Measurements from ENCODE around the gene FKRP.

FKRP gene

DNA sequence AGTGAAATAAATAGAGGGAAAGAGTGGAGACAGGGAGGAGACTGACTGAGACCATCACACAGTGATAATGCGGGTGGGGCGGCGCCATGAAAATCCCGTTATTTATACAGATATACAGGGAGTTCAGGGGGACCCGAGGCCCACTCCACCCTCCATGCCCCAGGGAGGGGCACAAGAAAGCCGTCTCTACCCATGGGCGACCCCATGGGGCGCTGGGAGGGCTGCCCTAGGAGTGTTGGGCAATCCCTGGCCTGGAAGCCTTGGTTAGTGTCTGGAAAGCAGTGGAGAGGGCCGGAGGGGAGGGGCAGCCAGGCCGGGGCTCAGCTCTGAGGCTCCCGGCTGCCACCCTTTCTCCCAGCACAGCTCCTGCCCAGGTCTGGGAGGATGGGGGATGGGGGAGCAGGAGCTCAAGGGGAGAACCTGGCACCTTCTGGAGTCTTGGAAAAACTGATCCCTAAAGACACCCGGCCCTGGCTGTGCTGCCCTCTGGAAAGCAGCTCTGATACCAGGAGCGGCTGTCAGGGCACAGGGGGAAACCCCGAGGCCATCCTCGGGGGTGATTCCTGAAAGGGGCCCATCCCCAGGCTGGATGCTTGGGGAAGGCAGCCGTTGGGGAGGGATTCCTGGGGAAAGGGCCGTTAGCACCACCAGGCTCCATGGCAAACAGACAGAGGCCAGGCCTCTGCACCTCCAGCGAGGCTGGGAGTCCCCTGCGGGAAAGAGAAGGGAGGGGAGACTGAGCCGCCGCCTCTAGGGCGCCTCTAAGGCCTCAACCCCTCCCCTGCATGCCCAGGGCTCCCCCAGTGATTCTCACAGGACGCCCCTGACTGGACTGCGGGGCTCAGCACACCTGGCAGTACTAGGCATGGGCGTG, 26.0 kb upstream of the FKRP start:
- DNase-seq: no peak

DNA sequence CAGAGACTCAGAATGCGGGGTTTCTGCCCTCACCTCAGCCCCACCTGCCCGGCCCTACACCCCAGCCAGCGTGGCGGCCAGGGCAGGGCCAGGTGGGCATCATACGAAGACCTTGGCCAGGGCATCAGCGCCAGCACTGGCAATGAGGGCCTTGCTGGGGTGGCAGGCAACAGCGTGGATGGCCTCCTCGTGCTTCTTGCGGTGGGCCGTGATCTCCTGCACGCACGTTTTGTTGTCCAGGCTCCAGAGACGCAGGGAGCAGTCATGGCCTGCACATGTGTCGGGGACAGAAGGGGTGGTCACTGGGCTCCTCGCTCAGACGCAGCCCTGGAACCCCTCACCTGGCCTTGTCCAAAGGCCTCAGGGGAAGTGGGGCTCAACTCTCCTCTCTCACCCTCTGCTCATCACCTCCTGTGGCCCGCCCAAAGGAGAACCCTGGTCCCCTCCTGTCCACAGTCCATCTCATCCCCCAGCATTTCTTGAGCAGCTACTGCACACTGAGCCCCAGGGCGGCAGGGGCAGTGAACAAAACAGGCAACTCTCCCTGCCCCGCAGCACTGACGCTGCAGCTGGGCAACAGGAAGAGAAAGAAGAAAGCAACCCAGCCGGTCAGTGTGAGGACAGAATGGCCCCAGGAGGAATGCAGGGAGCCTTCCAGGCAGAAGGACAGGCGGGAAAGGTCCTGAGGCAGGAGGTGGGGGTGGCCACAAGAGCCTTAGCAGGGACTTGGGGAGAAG, 25.2 kb upstream of the FKRP start:
- DNase-seq: no peak

DNA sequence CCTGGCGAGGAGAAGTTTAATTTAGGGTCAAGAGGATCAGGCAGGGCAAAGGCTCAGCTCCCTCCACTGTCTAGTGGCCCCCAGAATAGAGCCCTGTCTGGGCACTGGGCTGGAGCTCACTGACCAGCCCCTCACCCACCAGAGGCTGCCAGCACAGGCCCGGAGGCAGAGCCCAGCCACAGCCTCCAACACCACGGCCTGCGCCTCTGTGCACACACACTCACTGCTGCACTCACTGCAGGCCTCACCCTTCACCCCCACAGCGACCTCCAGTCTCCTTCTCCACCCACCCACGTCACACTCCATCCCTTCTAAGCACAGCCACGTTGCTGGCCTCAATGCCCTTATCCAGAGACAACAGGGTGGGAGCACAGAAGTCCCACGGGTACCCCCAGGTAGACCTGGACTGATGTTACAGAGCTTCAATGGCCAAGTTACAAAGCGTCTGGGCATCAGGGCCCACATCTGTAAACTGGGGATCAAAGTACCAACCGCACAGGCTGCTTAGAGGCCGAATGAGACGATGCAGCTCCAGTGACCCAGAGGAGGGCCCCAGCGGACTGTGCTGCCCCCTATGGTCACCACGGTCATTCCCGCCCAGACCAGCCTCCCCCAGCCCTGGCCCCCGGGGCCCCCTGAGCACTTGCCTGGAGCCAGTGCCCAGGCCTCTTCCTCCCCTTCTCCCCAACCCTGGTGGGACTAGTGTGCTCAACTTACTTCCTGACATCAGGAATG, 24.4 kb upstream of the FKRP start:
- no peak for DNase-seq

DNA sequence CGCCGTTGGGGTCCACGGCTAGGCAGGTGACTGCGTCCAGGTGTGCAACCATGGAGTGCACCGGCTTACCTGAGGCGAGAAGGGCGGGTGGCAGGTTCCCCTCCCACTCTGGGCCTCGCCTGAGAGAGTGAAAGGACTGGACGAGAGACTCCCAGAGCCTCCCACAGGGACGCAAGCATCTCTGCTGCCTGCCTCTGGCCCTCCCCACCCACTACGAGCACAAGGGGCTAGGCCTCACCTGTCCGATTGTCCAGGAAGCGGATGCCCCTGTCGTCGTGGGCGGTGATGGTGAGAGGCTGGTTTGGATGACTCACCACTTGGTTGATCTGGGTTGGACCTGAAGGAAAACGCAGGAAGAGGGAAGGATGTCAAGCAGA, 23.9 kb upstream of the FKRP start:
- no peak for DNase-seq

DNA sequence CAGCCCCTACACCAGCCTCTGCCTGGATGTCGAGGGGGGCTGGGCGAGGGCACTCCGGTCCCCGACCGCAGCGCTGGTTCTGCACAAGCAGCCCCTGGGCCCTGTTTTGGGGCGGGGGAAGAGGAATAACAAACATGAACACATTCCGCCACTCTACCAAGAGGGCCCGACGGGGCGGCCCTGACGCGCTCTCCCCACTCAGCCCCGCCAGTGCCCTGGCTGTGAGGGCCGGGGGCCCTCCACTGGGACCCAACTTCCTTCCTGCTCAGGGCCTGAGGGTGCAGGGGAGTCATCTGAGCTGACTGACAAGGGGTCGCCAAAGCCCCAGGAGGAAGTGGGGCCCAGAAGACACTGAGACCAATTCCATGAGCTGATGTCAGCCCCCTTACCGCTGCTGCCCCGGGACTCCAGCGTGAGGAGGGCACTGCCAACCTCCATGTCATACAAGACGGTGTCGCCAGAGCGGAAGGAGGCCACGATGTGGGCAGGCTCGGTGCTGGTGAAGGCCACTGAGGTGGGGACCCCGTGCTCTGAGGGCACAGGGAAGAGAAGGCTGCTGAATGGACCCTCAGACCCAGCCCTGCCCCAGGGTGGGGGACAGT, 23.3 kb upstream of the FKRP start:
- DNase-seq: no peak

DNA sequence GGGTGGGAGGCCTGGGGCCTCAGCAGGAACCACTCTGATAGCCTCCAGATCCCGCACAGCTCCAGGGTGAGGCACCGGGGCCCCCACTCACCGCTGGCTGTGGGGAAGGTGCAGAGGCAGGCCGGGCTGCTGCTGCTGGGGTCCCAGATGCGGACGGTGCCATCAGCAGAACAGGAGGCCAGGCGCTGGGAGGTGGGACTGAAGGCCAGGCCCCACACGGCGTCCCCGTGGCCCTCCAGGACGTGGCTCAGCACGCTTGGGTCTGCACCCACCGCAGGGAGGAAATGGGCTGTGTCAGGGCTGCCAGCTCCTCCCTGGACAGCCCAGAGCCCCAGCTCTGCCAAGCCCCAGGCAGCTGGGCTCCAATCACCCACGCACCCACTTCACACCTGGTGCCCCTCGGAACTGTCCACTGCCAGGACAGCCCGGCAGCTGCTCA, 22.8 kb upstream of the FKRP start:
- DNase-seq: no peak

DNA sequence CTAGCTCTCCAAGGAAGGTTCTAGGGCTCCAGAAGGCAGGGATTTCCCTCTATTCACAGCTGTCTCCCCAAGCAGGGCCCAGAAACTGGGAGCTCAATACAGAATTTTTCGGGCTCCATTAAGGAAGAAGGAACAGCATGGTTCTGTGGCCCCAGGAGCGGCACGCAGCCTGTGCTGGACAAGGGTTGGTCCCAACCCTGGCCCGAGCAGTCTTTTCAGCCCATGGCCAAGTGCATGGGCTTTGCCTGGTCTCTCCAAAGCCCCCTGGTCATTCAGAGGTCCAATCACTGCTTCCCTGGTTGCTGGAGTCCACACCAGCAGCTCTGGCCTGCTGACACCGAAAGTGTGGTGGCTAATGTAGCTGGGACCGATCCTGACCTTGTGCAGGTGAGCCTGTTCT, 22.4 kb upstream of the FKRP start:
- no peak for DNase-seq

DNA sequence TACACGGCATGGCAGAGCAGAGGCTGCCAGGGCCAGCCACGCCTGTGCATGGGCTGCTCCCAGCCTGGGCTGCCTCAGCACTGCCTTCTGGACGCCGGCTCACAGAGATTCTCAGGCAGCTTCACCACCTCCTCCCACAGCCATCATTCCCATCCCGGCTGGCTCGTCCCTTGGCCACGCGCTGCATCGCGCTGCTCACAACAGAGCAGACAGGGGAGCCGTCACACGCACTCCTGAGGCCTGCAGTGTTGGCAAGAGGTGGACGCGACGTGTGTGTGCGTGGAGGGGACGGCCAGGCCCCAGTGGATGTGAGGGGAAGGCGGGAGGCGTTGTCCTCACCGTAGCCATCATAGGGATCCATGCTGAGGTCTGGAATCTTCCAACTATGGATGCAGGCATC, 21.4 kb upstream of the FKRP start:
- no peak for DNase-seq

DNA sequence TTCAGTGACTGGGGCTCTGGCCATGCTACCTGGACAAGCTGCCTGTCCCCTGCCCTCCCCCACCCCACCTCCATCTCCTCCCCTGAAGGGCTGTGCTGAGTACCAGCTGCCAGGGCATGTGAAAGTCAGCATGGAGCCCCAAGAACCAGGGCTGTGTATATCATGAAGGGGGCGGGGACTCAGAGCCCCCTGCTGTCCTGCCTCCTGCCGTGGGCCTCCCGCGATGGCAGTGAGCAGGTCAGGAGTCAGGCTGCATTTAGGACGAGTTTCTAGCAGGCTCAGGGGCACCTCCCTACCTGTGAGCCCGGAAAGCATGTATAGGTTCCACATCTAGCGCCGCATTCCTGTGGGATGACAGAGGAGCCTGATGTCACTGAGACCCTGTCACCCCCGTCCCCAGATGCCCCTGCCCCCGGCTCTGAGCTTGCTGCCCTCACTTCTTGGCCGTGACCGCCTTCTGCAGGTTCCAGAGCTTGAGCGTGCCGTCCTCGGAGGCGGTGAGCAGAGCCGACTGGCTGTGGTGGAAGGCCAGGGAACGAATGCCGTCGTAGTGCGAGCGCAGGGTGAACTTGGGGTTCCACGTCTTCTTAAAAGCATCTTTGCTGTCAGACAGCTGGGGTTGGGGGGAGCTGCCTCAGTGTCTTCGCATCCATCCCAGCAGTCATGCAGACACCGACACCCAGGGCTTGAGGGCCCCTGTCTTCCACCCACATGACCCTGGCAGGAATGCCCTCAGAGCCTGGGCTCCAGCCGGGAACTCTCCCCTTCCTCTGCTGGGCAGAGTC, 20.6 kb upstream of the FKRP start:
- DNase-seq: no peak

DNA sequence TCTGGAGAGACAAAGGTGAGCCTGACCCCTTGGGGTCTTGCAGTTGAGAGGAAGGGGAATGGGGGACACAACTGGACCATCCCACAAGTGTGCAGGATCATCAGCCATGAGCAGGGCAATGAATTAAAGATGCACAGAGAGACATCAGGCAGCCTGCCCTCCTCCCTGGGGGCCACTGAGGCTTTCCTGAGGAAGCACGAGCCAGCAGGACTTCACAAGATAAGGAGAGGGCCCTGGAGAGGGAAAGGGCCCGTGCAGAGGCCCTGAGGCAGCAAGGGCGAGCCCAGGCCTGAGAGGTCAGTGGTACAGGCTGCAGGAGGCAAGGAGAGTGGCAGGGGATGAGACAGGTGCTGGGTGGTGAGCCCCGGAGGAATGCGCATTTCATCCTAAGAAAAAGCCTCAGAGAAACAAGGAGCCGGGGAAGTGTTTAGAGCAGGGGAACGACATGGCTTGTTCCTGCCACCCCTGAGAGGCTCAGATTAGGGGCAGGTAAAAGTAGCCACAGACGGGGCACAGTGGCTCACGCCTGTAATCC, 19.9 kb upstream of the FKRP start:
- DNase-seq: no peak

DNA sequence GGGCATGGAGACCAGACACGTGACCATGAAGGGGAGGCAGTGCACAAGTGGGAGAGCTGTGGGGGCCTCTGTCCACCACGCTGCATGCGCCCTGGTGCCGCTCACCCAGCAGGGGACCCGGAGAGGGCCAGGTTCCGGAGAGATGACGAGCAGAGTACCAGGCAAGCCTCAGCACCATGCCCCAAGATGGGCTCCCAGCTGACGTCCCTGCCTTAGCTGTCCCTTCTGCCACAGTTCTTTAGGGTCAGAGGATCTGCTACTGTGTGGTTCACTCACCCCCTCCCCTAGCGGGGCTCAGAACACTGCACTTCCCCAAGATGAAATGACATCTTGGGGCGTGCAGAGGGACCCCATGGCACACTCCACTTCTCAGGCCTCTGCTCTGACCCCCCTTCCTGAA, 19.3 kb upstream of the FKRP start:
- DNase-seq: no peak

DNA sequence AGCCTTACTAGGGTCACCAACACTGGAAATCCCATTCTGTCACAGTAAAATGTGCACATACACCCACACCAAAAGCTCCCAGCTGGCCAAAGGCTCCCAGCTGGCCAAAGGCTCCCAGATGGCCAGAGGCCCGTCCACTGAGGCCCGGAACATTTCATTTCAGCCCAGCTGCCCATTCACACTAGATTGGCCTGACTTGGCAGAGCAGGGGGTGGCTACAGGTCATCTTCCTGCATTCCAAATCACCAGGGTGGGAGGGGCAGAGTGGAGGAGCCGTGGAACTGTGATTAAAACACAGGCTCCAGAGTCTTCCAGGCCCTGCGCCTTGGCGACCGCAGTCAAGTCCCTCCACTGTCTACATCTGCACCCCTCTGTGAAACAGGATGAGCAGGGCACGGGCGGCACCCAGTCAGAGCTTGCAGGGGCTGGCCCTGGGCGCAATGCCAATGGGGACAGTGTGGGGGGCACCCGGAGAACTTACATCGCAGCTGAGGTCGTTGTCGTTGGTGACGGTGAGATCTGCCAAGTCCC, 18.8 kb upstream of the FKRP start:
- DNase-seq: no peak

DNA sequence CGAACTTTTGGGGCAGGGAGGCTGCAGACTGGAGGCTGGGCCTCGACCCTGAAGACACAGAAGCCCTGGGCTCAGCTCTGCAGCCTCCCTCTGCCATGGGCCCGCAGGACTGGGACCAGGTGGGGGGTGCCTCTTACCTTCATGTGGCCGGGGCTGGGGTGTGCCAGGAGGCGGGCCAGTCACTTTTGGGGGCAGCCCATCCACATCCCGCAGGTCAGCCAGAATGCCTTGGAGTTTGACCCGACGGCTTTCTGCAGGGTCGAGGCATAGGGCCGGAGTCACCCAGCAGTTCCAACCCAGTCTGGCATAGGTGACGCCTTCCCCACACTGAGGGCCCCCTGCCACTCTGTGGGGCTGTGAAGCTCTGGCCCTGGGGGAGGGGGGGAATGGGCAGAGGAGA, 18.1 kb upstream of the FKRP start:
- no peak for DNase-seq

DNA sequence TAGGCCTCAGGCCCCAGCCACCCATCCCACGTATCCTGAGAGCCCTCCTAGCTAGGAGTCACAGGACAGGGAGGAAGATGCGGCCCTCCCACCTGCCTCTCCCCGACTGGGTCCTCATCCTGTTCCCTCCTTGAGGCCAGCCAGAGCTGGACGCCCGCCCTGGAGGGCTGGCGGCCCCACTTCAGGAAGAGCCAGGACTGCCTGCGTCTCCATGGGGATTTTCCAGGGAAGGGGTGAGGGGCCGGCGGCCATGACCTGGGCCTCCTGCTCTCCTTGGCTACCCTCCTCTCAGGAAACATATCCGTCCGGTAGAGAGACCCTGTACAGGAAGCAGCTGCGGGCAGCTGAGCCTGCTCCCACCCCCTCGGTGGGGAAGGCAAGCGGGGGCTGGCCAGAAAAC, 17.6 kb upstream of the FKRP start:
- no peak for DNase-seq

DNA sequence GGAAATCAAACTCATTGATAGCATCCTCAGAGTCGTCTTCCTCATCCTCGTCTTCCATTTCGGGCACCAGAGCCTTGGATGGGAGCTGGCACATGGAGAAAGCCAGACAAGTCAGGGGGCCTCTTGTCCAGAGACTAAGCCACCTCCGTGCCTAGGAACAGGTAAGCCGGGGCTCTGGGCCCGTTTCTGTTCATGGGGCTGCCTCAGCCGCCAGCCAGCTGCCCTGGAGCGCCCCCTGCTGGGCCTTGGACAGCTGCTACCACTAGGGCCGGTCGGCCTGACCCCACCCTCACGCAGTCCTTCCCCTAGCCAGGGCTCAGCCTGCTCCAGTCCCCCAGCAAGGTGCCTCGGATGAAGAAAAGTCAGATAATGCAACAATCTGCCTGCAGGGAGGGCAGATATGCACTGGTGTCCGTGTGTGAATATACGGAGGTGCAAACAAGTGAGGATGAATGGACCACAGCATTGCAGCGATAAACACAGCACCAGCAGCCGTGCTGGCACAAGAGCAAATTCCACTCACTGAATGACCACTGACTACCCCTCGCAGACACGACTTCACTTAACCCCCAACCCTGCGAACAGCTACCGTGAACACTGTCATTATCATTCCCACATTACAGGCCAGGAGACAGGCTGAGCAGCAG, 17.0 kb upstream of the FKRP start:
- peak; percentile 80 for DNase-seq

DNA sequence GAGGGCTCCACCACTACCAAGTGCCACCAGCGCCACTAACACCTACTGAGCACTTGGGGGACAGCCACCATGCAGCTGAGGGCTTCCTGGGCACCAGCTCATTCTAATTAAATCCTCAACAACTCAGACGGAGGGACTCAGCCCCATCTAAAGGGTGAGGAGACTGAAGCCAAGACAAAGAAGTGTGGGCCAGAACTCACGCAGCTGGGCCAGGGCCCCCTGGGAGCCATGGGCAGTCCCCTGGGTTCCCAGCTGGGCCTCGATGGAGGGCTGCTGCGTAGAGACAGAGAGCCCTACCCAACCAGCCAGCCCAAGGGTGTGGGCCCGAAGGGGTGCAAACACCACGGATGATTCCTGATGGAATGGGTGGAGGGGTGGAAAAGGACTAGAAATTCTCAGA, 16.2 kb upstream of the FKRP start:
- DNase-seq: no peak

DNA sequence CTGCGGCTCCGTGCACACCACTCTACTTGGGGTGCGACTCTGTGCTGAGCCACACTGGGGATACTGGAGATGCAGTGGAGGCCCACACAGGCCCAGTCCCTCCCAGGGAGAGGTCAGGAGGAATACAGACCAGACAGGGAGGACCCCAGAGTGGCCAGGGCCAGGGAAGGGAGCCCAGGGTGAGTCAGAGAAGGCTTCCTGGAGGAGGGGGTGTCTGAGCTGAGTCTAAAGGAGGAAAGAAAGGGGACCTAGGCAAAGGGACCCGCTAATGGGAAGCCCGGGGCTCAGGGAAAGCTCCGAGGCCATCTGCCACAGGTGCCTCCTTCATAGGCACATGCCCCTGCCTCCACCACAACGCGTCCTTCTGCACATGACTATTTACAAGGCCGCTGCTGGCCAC, 15.7 kb upstream of the FKRP start:
- DNase-seq: no peak

DNA sequence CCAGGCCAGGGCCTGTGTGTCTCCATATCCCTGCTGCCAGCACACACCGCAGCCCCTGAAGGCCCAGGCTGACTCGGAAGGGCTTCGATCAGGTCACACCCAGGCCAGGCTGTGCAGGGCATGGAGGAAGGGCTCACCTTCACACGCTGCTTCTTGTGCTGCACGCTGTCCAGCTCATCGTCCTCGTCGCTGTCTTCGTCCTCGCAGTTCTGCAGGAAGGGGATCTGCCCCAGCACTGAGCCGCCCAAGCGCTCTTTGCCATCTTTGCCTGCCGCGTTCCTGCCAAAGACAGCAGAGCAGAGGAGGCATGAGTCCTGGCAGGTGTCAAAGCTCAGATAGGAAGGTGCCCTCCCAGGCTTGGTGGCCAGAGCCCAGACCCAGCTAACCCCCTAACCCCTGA, 15.3 kb upstream of the FKRP start:
- DNase-seq: no peak

DNA sequence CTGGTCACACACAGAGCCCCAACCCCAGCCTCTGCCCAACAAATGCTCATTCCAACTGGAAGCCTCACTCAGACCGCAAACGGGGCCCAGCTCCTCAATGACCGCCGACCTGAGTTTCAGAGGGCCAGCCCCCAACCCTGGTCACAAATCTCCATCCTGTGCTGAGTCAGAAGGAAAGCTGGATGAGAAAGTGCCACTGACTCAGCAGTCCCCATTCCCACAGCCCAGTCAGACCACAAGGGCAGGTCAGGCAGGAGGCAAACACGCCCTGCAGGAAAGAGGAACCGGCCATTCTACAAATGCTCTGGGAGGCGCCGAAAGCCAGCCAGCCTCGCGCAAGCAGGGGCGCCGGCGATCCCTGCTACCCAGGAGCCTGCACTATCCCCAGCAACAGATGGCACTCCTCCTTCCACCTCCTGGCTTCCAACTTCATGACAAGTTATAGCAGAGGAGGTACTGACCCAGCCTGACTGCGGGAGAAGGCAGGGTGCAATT, 14.8 kb upstream of the FKRP start:
- no peak for DNase-seq

DNA sequence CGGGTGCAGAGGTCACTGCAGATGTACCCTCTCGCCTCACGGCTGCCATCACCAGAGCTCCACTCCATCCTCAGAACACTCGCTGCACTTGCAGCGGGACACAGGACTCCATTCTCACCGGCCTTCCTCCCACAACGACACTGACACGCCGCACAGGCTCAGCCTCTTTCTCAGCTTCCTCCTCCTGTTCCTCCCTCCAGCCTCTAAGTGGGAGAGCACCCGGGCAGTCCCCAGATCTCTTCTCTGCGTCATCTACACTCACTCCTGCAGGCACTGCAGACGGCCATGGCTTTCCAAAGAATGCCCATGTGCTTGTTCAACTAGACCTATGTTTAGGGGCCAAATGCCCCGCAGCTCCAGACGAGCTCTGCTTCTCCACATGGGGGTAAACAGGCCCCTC, 14.3 kb upstream of the FKRP start:
- DNase-seq: no peak

Measured in activated CD4-positive, alpha-beta T cell treated with anti-CD3 and anti-CD28 coated beads for 1 hour (primary cell).